HEK293 (cell line): Measurements from ENCODE around the gene HOXB7.
A peak's percentile ranks its signal among the peaks of the same experiment; 100 is the strongest.

Source experiments
- GLIS1 ChIP-seq: fragments of 450-650 bp; formaldehyde crosslinking; IDR thresholded peaks from 2 replicates; pipeline ENCODE4 v1.5.1; 2016; ENCODE audit warnings: missing biosample characterization, missing genetic modification characterization
- HOXA7 ChIP-seq: sonication (generic); formaldehyde crosslinking; IDR thresholded peaks from 2 replicates; pipeline ENCODE4 v1.8.1; 2022; ENCODE audit warnings: missing genetic modification reagents, borderline replicate concordance
- KLF16 ChIP-seq: fragments of 450-650 bp; formaldehyde crosslinking; IDR thresholded peaks from 2 replicates; pipeline ENCODE4 v1.5.1; 2017; ENCODE audit warnings: missing biosample characterization, missing genetic modification characterization
- MEIS1 ChIP-seq: sonication (generic); formaldehyde crosslinking; IDR thresholded peaks from 2 replicates; pipeline ENCODE4 v1.8.1; 2022; ENCODE audit warnings: missing genetic modification reagents, mild to moderate bottlenecking, borderline replicate concordance
- PBX3 ChIP-seq: sonication (generic); formaldehyde crosslinking; IDR thresholded peaks from 2 replicates; pipeline ENCODE4 v1.8.1; 2022; ENCODE audit warnings: mild to moderate bottlenecking, moderate library complexity, missing genetic modification reagents
- PRDM1 ChIP-seq: fragments of 450-650 bp; formaldehyde crosslinking; IDR thresholded peaks from 2 replicates; pipeline ENCODE4; 2016; ENCODE audit warnings: missing biosample characterization, missing genetic modification characterization
- YY2 ChIP-seq: fragments of 450-650 bp; formaldehyde crosslinking; IDR thresholded peaks from 2 replicates; pipeline ENCODE4 v1.5.1; 2016; ENCODE audit warnings: missing biosample characterization, missing genetic modification characterization
- ZBTB44 ChIP-seq: fragments of 450-650 bp; IDR thresholded peaks from 2 replicates; pipeline ENCODE4 v1.5.1; 2018; ENCODE audit warnings: missing biosample characterization, mild to moderate bottlenecking, missing genetic modification characterization
- ZFP41 ChIP-seq: fragments of 450-650 bp; formaldehyde crosslinking; IDR thresholded peaks from 2 replicates; pipeline ENCODE4 v1.5.1; 2016; ENCODE audit warnings: missing biosample characterization, missing genetic modification characterization, borderline replicate concordance
- ZNF146 ChIP-seq: fragments of 450-650 bp; formaldehyde crosslinking; IDR thresholded peaks from 2 replicates; pipeline ENCODE4 v1.5.1; 2016; ENCODE audit warnings: missing biosample characterization, missing genetic modification characterization
- ZNF169 ChIP-seq: fragments of 450-650 bp; formaldehyde crosslinking; IDR thresholded peaks from 2 replicates; pipeline ENCODE4 v1.5.1; 2016; ENCODE audit warnings: missing biosample characterization, missing genetic modification characterization
- ZNF266 ChIP-seq: fragments of 450-650 bp; formaldehyde crosslinking; IDR thresholded peaks from 2 replicates; pipeline ENCODE4 v1.5.1; 2016; ENCODE audit warnings: missing biosample characterization, missing genetic modification characterization, low read depth
- ZNF280D ChIP-seq: fragments of 450-650 bp; formaldehyde crosslinking; IDR thresholded peaks from 2 replicates; pipeline ENCODE4 v1.5.1; 2016; ENCODE audit warnings: missing biosample characterization, missing genetic modification characterization
- ZNF394 ChIP-seq: fragments of 450-650 bp; formaldehyde crosslinking; IDR thresholded peaks from 2 replicates; pipeline ENCODE4 v1.5.1; 2016; ENCODE audit warnings: missing biosample characterization, missing genetic modification characterization, mild to moderate bottlenecking, moderate library complexity, borderline replicate concordance
- ZNF473 ChIP-seq: fragments of 450-650 bp; formaldehyde crosslinking; IDR thresholded peaks from 2 replicates; pipeline ENCODE4 v1.5.1; 2017; ENCODE audit warnings: missing biosample characterization, missing genetic modification characterization
- ZNF513 ChIP-seq: fragments of 450-650 bp; IDR thresholded peaks from 2 replicates; pipeline ENCODE4 v1.5.1; 2018; ENCODE audit warnings: missing biosample characterization, missing genetic modification characterization
- ZNF514 ChIP-seq: fragments of 450-650 bp; formaldehyde crosslinking; IDR thresholded peaks from 2 replicates; pipeline ENCODE4 v1.5.1; 2016; ENCODE audit warnings: missing biosample characterization, missing genetic modification characterization
- ZNF548 ChIP-seq: fragments of 450-650 bp; formaldehyde crosslinking; IDR thresholded peaks from 2 replicates; pipeline ENCODE4 v1.5.1; 2016; ENCODE audit warnings: missing biosample characterization, missing genetic modification characterization
- ZNF624 ChIP-seq: fragments of 450-650 bp; formaldehyde crosslinking; IDR thresholded peaks from 2 replicates; pipeline ENCODE4 v1.5.1; 2017; ENCODE audit warnings: missing biosample characterization, missing genetic modification characterization
- ZNF785 ChIP-seq: fragments of 450-650 bp; formaldehyde crosslinking; IDR thresholded peaks from 2 replicates; pipeline ENCODE4 v1.5.1; 2016; ENCODE audit warnings: missing biosample characterization, missing genetic modification characterization
- ZSCAN4 ChIP-seq: fragments of 450-650 bp; formaldehyde crosslinking; IDR thresholded peaks from 2 replicates; pipeline ENCODE4 v1.5.1; 2017; ENCODE audit warnings: missing biosample characterization, missing genetic modification characterization
- TF ChIP-seq, protein P1 (sequence below): fragments of 450-650 bp; formaldehyde crosslinking; IDR thresholded peaks from 2 replicates; pipeline ENCODE4 v1.5.1; 2016; ENCODE audit warnings: missing biosample characterization, missing genetic modification characterization, borderline replicate concordance
- TF ChIP-seq, protein P2 (sequence below): fragments of 450-650 bp; formaldehyde crosslinking; IDR thresholded peaks from 2 replicates; pipeline ENCODE4 v1.5.1; 2016; ENCODE audit warnings: missing biosample characterization, missing genetic modification characterization

HOXB7 gene

GRCh38 chr17:48561884-48562810, 48.7 kb downstream of the HOXB7 start (continued):
- TF ChIP-seq, protein P1, sequence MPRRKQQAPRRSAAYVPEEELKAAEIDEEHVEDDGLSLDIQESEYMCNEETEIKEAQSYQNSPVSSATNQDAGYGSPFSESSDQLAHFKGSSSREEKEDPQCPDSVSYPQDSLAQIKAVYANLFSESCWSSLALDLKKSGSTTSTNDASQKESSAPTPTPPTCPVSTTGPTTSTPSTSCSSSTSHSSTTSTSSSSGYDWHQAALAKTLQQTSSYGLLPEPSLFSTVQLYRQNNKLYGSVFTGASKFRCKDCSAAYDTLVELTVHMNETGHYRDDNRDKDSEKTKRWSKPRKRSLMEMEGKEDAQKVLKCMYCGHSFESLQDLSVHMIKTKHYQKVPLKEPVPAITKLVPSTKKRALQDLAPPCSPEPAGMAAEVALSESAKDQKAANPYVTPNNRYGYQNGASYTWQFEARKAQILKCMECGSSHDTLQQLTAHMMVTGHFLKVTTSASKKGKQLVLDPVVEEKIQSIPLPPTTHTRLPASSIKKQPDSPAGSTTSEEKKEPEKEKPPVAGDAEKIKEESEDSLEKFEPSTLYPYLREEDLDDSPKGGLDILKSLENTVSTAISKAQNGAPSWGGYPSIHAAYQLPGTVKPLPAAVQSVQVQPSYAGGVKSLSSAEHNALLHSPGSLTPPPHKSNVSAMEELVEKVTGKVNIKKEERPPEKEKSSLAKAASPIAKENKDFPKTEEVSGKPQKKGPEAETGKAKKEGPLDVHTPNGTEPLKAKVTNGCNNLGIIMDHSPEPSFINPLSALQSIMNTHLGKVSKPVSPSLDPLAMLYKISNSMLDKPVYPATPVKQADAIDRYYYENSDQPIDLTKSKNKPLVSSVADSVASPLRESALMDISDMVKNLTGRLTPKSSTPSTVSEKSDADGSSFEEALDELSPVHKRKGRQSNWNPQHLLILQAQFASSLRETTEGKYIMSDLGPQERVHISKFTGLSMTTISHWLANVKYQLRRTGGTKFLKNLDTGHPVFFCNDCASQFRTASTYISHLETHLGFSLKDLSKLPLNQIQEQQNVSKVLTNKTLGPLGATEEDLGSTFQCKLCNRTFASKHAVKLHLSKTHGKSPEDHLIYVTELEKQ, result peak; percentile 45; the same call in 1 of the 2 replicates
- TF ChIP-seq ZNF548 (no peak), GLIS1 (peak; percentile 91), ZNF785 (tag by site-specific recombination) (no peak), PRDM1 (tag by site-specific recombination) (no peak), ZNF394 (tag by site-specific recombination) (0 out of 2 replicates have a peak, but pooled peaks have one; percentile 21), ZNF169 (tag by site-specific recombination) (no peak), ZNF624 (no peak), ZNF280D (no peak), ZNF146 (tag by site-specific recombination) (no peak), ZSCAN4 (tag by site-specific recombination) (peak; percentile 54), PBX3 (CRISPR knock-in tag) (no peak), MEIS1 (no peak), ZBTB44 (tag by site-specific recombination) (peak; percentile 99), ZNF473 (no peak), ZNF266 (tag by site-specific recombination) (no peak), ZNF514 (tag by site-specific recombination) (no peak), KLF16 (tag by site-specific recombination) (no peak), YY2 (tag by site-specific recombination) (no peak), ZNF513 (peak; percentile 85), HOXA7 (CRISPR knock-in tag) (no peak), ZFP41 (tag by site-specific recombination) (no peak)
- TF ChIP-seq, protein P2, sequence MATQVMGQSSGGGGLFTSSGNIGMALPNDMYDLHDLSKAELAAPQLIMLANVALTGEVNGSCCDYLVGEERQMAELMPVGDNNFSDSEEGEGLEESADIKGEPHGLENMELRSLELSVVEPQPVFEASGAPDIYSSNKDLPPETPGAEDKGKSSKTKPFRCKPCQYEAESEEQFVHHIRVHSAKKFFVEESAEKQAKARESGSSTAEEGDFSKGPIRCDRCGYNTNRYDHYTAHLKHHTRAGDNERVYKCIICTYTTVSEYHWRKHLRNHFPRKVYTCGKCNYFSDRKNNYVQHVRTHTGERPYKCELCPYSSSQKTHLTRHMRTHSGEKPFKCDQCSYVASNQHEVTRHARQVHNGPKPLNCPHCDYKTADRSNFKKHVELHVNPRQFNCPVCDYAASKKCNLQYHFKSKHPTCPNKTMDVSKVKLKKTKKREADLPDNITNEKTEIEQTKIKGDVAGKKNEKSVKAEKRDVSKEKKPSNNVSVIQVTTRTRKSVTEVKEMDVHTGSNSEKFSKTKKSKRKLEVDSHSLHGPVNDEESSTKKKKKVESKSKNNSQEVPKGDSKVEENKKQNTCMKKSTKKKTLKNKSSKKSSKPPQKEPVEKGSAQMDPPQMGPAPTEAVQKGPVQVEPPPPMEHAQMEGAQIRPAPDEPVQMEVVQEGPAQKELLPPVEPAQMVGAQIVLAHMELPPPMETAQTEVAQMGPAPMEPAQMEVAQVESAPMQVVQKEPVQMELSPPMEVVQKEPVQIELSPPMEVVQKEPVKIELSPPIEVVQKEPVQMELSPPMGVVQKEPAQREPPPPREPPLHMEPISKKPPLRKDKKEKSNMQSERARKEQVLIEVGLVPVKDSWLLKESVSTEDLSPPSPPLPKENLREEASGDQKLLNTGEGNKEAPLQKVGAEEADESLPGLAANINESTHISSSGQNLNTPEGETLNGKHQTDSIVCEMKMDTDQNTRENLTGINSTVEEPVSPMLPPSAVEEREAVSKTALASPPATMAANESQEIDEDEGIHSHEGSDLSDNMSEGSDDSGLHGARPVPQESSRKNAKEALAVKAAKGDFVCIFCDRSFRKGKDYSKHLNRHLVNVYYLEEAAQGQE (tag by site-specific recombination), result no peak
